ENCODE measurements around the gene TOMM70. TPM values are rescaled to one million over a fixed set of nuclear protein-coding genes. Genes with fewer than 3 reads are reported as not detected.

The TOMM70 gene
- total and polyA plus RNA-seq, 2 donors (not counting 3 experiments of a cell fraction or from before 2014, with no cell fraction given), result 7.6 to 32.3 TPM

- H3K9ac ChIP-seq (replicated peaks; ENCODE audit: extremely low read depth, insufficient read depth, low read length), result no peak overlapping the region
- intact Hi-C loops (cut with micrococcal nuclease), result no loop called here
These were observed 32.4 kb downstream of the TOMM70 start for GRCh38 chr3:100368441-100368840.

More at GRCh38 chr3:100368441-100368840, 32.4 kb downstream of the TOMM70 start:
- Histone ChIP-seq H3K9me3 (replicated peaks; ENCODE audit: control insufficient read depth, insufficient read depth, low read length) (no peaks in the 10 kb centered on the region), H3K4me2 (ENCODE audit: insufficient read depth, low read length) (no peak overlapping the region), H3K79me2 (ENCODE audit: control insufficient read depth, insufficient read depth, low read length) (no peaks in the 10 kb centered on the region), H2AFZ (ENCODE audit: low read depth, low read length) (no peak overlapping the region), H3K36me3 (ENCODE audit: control insufficient read depth in 2 of 2, extremely low read depth in 1 of 2, insufficient read depth in 2 of 2, low read length in 2 of 2) (peaks cover 10 to 23% of the 10 kb centered on the region in 2 experiments), H3K27me3 (ENCODE audit: control insufficient read depth in 2 of 2, insufficient read depth in 2 of 2, low read length in 2 of 2) (no peaks in the 10 kb centered on the region), H3K4me1 (ENCODE audit: control insufficient read depth, extremely low read depth, insufficient read depth, low read length) (no peaks in the 10 kb centered on the region), H3K27ac (ENCODE audit: insufficient read depth, low read depth, low read length) (no peak overlapping the region), H3K9me1 (replicated peaks; ENCODE audit: control insufficient read depth, extremely low read depth, insufficient read depth, low read length) (no peaks in the 10 kb centered on the region), H4K20me1 (replicated peaks; ENCODE audit: control insufficient read depth, extremely low read depth, insufficient read depth, low read length) (no peaks in the 10 kb centered on the region), H3K4me3 (replicated peaks in 1 of 3; ENCODE audit: insufficient read depth in 1 of 3, low read depth in 1 of 3, low read length in 3 of 3) (no peak overlapping the region)
- no TSS peak for BruUV-seq (replicated peaks)
- POLR2A ChIA-PET, result no interaction called here
- FAIRE-seq (no peak), DNase-seq (ENCODE audit: low read depth, low spot score) (peak; percentile 33)
- CTCF ChIA-PET, result interaction anchor here (0.6 to 1.8 kb wide), 4 partner anchors 8 to 221 kb away, joined by 4 to 5 read pairs (median 5); no protein-coding TSS in a partner anchor
- TF ChIP-seq POLR2AphosphoS5 (IDR thresholded peaks at IDR 0.05; ENCODE audit: insufficient read depth, low read depth, low read length) (no peak), GATA2 (IDR thresholded peaks at IDR 0.05; ENCODE audit: insufficient read depth, insufficient read length, low read depth, low read length) (no peak), MAX (IDR thresholded peaks at IDR 0.05; ENCODE audit: insufficient read depth, insufficient read length) (no peak), CTCF (IDR thresholded peaks at IDR 0.05; ENCODE audit: extremely low read depth in 1 of 2, insufficient read depth in 1 of 2, low read depth in 1 of 2, low read length in 2 of 2) (no peak), EZH2 (IDR thresholded peaks at IDR 0.05; ENCODE audit: borderline replicate concordance, low read depth, low read length, severe bottlenecking) (no peak), MYC (IDR thresholded peaks at IDR 0.05; ENCODE audit: low read depth, low read length) (no peak), JUN (IDR thresholded peaks at IDR 0.05; ENCODE audit: borderline replicate concordance, insufficient read depth, insufficient read length, low read depth) (no peak), POLR2A (IDR thresholded peaks at IDR 0.05; ENCODE audit: low read depth, low read length) (no peak), FOS (IDR thresholded peaks at IDR 0.05; ENCODE audit: borderline replicate concordance, insufficient read depth, low read length) (no peak)
- dilution Hi-C loops (cut with MboI; ENCODE audit: extremely low pct_ligation_motif_present, low sequenced_read_pairs), result no loop called here

Data from endothelial cell of umbilical vein (primary cell).